ENCODE data around the gene BRD4. TPM values are rescaled to one million over a fixed set of nuclear protein-coding genes. Genes with fewer than 3 reads are reported as not detected.
"Not testable (repeated sequence)": the region's sequence is repeated elsewhere in the genome, so short reads cannot be mapped to it uniquely, and the experiment has no call there.

BRD4 gene
- total RNA-seq, 1 donor from 2014 or later, result 152 TPM

DNA sequence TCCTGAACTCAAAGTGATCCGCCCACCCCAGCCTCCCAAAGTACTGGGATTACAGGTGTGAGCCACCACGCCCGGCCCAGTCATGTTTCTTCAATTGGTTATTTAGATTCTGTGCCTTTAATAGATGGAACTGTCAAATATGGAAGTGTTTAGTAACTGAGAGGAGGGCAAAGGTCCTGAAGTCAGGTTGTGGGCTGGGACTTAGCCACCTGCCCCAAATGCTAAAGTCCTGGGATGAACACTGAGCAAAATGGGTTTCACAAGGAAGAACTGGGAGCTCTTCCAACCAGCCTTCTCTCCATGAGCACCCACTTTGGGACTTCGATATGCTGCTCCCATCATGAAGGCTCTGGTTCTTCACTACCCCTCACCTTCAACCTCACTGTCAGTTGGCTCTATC, 25.6 kb upstream of the BRD4 start:
- Mint-ChIP-seq H3K36me3 (ENCODE audit: low read depth) (peaks cover 33% of the 10 kb centered on the region), H3K27ac (ENCODE audit: unreplicated experiment) (no peak overlapping the region), H3K9me3 (no peaks in the 10 kb centered on the region), H3K4me1 (no peaks in the 10 kb centered on the region), H3K27me3 (ENCODE audit: low read depth) (no peaks in the 10 kb centered on the region), H3K4me3 (no peak overlapping the region)
- TF ChIP-seq, protein P1, sequence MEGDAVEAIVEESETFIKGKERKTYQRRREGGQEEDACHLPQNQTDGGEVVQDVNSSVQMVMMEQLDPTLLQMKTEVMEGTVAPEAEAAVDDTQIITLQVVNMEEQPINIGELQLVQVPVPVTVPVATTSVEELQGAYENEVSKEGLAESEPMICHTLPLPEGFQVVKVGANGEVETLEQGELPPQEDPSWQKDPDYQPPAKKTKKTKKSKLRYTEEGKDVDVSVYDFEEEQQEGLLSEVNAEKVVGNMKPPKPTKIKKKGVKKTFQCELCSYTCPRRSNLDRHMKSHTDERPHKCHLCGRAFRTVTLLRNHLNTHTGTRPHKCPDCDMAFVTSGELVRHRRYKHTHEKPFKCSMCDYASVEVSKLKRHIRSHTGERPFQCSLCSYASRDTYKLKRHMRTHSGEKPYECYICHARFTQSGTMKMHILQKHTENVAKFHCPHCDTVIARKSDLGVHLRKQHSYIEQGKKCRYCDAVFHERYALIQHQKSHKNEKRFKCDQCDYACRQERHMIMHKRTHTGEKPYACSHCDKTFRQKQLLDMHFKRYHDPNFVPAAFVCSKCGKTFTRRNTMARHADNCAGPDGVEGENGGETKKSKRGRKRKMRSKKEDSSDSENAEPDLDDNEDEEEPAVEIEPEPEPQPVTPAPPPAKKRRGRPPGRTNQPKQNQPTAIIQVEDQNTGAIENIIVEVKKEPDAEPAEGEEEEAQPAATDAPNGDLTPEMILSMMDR (conservative IDR thresholded peaks at IDR 0.05), result no peak
- DNase-seq (ENCODE audit: low read depth, low spot score), result no peak

GRCh38 chr19:15354566-15355296, 22.4 kb upstream of the BRD4 start:
- H3K27ac Mint-ChIP-seq (ENCODE audit: unreplicated experiment), result no peak overlapping the region
- H3K4me3 Mint-ChIP-seq, result no peak overlapping the region
- H3K9me3 Mint-ChIP-seq, result no peaks in the 10 kb centered on the region
- TF ChIP-seq, protein P1 (conservative IDR thresholded peaks at IDR 0.05), result no peak
- peaks cover 22% of the 10 kb centered on the region for H3K36me3 Mint-ChIP-seq (ENCODE audit: low read depth)
- no peak for DNase-seq (ENCODE audit: low read depth, low spot score)
- H3K27me3 Mint-ChIP-seq (ENCODE audit: low read depth), result no peaks in the 10 kb centered on the region
- H3K4me1 Mint-ChIP-seq, result no peaks in the 10 kb centered on the region

DNA sequence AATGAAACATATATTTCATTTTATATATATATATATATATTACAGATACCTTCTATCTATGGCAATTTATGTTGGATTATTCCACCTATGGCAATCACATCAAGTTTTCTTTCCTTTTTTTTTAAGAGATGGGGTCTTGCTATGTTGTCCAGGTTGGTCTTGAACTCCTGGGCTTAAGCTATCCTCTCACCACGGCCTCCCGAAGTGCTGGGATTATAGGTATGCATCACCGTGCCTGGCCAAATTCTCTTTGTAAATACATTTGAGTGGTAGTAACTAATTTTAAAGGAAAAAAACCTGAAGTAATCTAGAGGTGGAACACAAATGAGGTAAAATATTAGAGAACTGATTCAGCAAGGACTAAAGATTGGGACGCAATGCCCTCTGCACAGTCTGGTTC, 21.6 kb upstream of the BRD4 start:
- no peak overlapping the region for H3K4me3 Mint-ChIP-seq
- H3K27me3 Mint-ChIP-seq (ENCODE audit: low read depth), result no peaks in the 10 kb centered on the region
- DNase-seq (ENCODE audit: low read depth, low spot score), result no peak
- H3K9me3 Mint-ChIP-seq, result no peaks in the 10 kb centered on the region
- no peaks in the 10 kb centered on the region for H3K4me1 Mint-ChIP-seq
- TF ChIP-seq, protein P1 (conservative IDR thresholded peaks at IDR 0.05), result no peak
- H3K27ac Mint-ChIP-seq (ENCODE audit: unreplicated experiment), result no peak overlapping the region
- H3K36me3 Mint-ChIP-seq (ENCODE audit: low read depth), result peaks cover 22% of the 10 kb centered on the region

DNA sequence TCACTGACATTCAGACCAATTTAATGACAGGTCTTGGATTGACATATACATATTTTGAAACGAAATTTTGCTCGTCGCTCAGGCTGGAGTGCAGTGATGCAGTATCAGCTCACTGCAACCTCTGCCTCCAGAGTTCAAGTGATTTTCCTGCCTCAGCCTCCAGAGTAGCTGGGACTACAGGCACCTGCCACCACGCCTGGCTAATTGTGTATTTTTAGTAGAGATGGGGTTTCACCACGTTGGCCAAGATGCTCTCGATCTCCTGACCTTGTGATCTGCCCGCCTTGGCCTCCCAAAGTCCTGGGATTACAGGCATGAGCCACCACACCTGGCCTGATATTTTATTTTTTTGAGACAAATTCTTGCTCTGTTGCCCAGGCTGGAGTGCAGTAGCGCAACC, 20.2 kb upstream of the BRD4 start:
- H3K4me1 Mint-ChIP-seq; DNase-seq (ENCODE audit: low read depth, low spot score); H3K9me3 Mint-ChIP-seq; H3K27ac Mint-ChIP-seq (ENCODE audit: unreplicated experiment); H3K4me3 Mint-ChIP-seq; H3K27me3 Mint-ChIP-seq (ENCODE audit: low read depth): not testable (repeated sequence)
- H3K36me3 Mint-ChIP-seq (ENCODE audit: low read depth), result peaks cover 15% of the 10 kb centered on the region

- H3K27me3 Mint-ChIP-seq (ENCODE audit: low read depth); H3K9me3 Mint-ChIP-seq; DNase-seq (ENCODE audit: low read depth, low spot score); H3K4me3 Mint-ChIP-seq; H3K4me1 Mint-ChIP-seq; H3K36me3 Mint-ChIP-seq (ENCODE audit: low read depth); H3K27ac Mint-ChIP-seq (ENCODE audit: unreplicated experiment): not testable (repeated sequence)
These were observed 9.0 kb upstream of the BRD4 start for GRCh38 chr19:15341328-15341727.

GRCh38 chr19:15340086-15340485, 7.7 kb upstream of the BRD4 start:
- TF ChIP-seq, protein P1 (conservative IDR thresholded peaks at IDR 0.05), result no peak
- H3K27me3 Mint-ChIP-seq (ENCODE audit: low read depth), result no peaks in the 10 kb centered on the region
- no peak for DNase-seq (ENCODE audit: low read depth, low spot score)
- H3K4me3 Mint-ChIP-seq, result no peak overlapping the region
- H3K9me3 Mint-ChIP-seq, result no peaks in the 10 kb centered on the region
- H3K27ac Mint-ChIP-seq (ENCODE audit: unreplicated experiment), result no peak overlapping the region
- H3K36me3 Mint-ChIP-seq (ENCODE audit: low read depth), result no peaks in the 10 kb centered on the region
- no peaks in the 10 kb centered on the region for H3K4me1 Mint-ChIP-seq
